Karpas-422 (cell line): ENCODE measurements around the gene SCN11A. TPM values are rescaled to one million over a fixed set of nuclear protein-coding genes. Genes with fewer than 3 reads are reported as not detected.
"Not testable (repeated sequence)": the region's sequence is repeated elsewhere in the genome, so short reads cannot be mapped to it uniquely, and the experiment has no call there.

Source experiments
- DNase-seq: peaks from one replicate; pipeline ENCODE4 v3.0.0-alpha.2; 2015
- H2AFZ ChIP-seq: fragments of 200-600 bp; sonication (generic); 2 replicates; pipeline ENCODE4 v1.6.1; 2014; ENCODE audit warnings: antibody characterized with exemption, low read length, mixed read lengths
- H3K27ac ChIP-seq: fragments of 200-600 bp; sonication (generic); 2 replicates; pipeline ENCODE4 v1.5.1; 2014; ENCODE audit warnings: mild to moderate bottlenecking, low read length, moderate library complexity
- H3K27me3 ChIP-seq: fragments of 200-600 bp; sonication (generic); 2 replicates; pipeline ENCODE4 v1.6.1; 2014; ENCODE audit warnings: low read length, mixed read lengths
- H3K36me3 ChIP-seq: fragments of 200-600 bp; sonication (generic); 2 replicates; pipeline ENCODE4 v1.6.1; 2014; ENCODE audit warnings: low read length, mixed read lengths; ENCODE audit not compliant: insufficient read depth
- H3K4me1 ChIP-seq: fragments of 200-600 bp; sonication (generic); 2 replicates; pipeline ENCODE4 v1.6.1; 2014; ENCODE audit warnings: mild to moderate bottlenecking, low read length, mixed read lengths
- H3K4me2 ChIP-seq: fragments of 200-600 bp; sonication (generic); 2 replicates; pipeline ENCODE4 v1.6.1; 2014; ENCODE audit warnings: low read length, low read depth, mild to moderate bottlenecking; ENCODE audit not compliant: poor library complexity, severe bottlenecking
- H3K4me3 ChIP-seq: fragments of 200-600 bp; sonication (generic); 2 replicates; pipeline ENCODE4 v1.5.1; 2014; ENCODE audit warnings: mild to moderate bottlenecking, antibody characterized with exemption, low read length, mixed read lengths
- H3K79me2 ChIP-seq: fragments of 200-600 bp; sonication (generic); 2 replicates; pipeline ENCODE4 v1.6.1; 2014; ENCODE audit warnings: mild to moderate bottlenecking, low read length, mixed read lengths
- H3K9ac ChIP-seq: fragments of 200-600 bp; sonication (generic); 2 replicates; pipeline ENCODE4 v1.6.0; 2014; ENCODE audit warnings: low read length
- H3K9me2 ChIP-seq: fragments of 200-600 bp; sonication (generic), shearing (Covaris generic); replicated peaks from 2 replicates; pipeline ENCODE4 v1.6.0; 2014; ENCODE audit warnings: mild to moderate bottlenecking, low read length, moderate library complexity; ENCODE audit not compliant: insufficient read depth
- H3K9me3 ChIP-seq: fragments of 300-700, 200-600 bp; sonication (generic); 2 replicates; pipeline ENCODE4 v1.6.1; 2014; ENCODE audit warnings: low read length, mixed read lengths
- H4K20me1 ChIP-seq: fragments of 200-600 bp; sonication (generic); 2 replicates; pipeline ENCODE4 v1.6.1; 2014; ENCODE audit warnings: mild to moderate bottlenecking, antibody characterized with exemption, low read length, low read depth; ENCODE audit not compliant: insufficient read depth
- total RNA-seq: library from RNA; depleted of rRNA; stranded (reverse); fragments of >200 nt; shearing (Covaris generic); gene quantifications from 2 replicates; pipeline ENCODE4 v1.2.3, GENCODE V29; 2014; ENCODE audit warnings: low replicate concordance

The SCN11A gene
- total RNA-seq, 1 experiment from 2014 or later: 0.07 TPM

DNA sequence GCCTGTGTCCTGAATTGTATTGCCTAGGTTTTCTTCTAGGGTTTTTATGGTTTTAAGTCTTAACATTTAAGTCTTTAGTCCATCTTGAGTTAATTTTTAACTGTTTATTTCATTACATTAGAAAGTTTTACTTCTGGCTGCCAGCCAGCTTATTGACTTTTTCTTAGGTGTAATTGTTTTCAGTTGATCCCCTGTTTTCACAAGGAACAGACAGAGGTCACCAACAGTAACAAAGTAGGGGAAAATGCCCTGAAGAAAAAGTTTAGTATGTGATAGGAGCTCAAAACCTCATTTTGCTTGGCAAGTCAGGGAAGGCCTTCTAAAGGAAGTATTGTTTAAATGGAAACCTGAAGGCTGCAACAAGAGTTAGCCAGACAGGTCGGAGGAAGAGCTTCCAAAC is 10.4 kb upstream of the SCN11A start:
- Histone ChIP-seq H3K9me2 (no peaks in the 10 kb centered on the region), H4K20me1 (no peaks in the 10 kb centered on the region), H3K36me3 (peaks cover 8% of the 10 kb centered on the region; the same call in 1 of the 2 replicates), H3K27me3 (no peaks in the 10 kb centered on the region), H3K4me2 (no peak overlapping the region), H3K27ac (no peak overlapping the region), H3K79me2 (peaks cover 71% of the 10 kb centered on the region), H3K9ac (no peak overlapping the region), H3K4me3 (no peak overlapping the region), H3K4me1 (peaks cover 13% of the 10 kb centered on the region), H3K9me3 (no peaks in the 10 kb centered on the region), H2AFZ (no peak overlapping the region)
- no peak for DNase-seq

DNA sequence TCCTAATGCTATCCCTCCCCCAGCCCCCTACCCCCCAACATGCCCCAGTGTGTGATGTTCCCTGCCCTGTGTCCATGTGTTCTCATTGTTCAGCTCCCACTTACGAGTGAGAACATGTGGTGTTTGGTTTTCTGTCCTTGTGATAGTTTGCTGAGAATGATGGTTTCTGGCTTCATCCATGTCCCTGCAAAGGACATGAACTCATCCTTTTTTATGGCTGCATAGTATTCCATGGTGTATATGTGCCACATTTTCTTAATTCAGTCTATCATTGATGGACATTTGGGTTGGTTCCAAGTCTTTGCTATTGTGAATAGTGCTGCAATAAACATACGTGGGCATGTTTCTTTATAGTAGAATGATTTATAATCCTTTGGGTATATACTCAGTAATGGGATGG is 9.5 kb upstream of the SCN11A start:
- peaks cover 75% of the 10 kb centered on the region for H3K79me2 ChIP-seq
- not testable (repeated sequence) for H4K20me1 ChIP-seq, DNase-seq, H3K27ac ChIP-seq, H3K9ac ChIP-seq, H3K27me3 ChIP-seq, H3K4me2 ChIP-seq, H3K4me3 ChIP-seq, H3K9me2 ChIP-seq, H2AFZ ChIP-seq, H3K9me3 ChIP-seq, H3K36me3 ChIP-seq
- peaks cover 22% of the 10 kb centered on the region for H3K4me1 ChIP-seq

DNA sequence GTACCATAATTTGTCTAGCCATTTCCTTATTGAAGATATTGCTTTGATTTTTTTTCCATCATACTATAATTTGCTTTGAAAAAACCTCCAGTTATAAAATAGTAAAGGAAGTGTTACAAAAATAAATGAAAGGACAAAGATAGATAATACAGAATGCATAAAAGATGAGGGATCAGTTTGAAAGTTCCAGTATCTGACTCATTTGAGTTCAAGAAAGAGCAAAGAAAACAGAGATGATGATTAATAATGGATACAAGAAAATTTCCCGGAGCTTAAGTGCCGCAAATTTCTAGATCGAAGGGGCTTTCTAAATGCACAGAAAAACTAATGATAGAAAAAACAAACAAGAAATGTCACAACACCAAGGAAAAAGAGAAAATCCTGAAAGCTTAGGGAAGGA is 4.4 kb upstream of the SCN11A start:
- DNase-seq: no peak
- no peak overlapping the region for H3K4me3 ChIP-seq
- H2AFZ ChIP-seq: no peak overlapping the region
- no peaks in the 10 kb centered on the region; the same call in 1 of the 2 replicates for H4K20me1 ChIP-seq
- H3K27me3 ChIP-seq: no peaks in the 10 kb centered on the region
- no peak overlapping the region for H3K27ac ChIP-seq
- H3K36me3 ChIP-seq: no peaks in the 10 kb centered on the region
- H3K4me1 ChIP-seq: peaks cover 30% of the 10 kb centered on the region
- peaks cover 87% of the 10 kb centered on the region for H3K79me2 ChIP-seq
- H3K9me2 ChIP-seq: no peaks in the 10 kb centered on the region
- H3K9ac ChIP-seq: no peak overlapping the region
- no peak overlapping the region for H3K4me2 ChIP-seq
- no peaks in the 10 kb centered on the region for H3K9me3 ChIP-seq

DNA sequence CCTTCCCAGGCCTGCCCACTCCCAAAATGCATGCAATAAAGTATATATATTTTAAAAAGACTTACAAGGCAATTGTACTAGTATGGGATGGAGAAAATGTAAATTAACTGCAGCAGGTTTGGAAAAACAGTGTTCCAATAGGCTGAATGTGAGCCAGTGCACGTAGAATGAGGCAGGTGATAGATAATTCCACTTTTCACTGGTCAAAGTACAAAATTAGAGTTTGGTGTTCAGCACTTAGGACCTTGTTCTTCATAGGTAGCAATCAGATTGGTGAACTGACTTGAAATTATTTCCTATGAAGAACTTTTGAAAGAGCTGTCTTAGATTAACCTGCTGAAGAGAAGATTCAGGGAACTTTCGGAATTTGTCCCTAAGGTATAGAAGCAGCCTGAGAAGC is 2.0 kb upstream of the SCN11A start:
- Histone ChIP-seq H3K27me3 (no peaks in the 10 kb centered on the region), H4K20me1 (no peaks in the 10 kb centered on the region; the same call in 1 of the 2 replicates), H2AFZ (no peak overlapping the region), H3K36me3 (no peaks in the 10 kb centered on the region), H3K4me1 (peaks cover 34% of the 10 kb centered on the region), H3K9me2 (no peaks in the 10 kb centered on the region), H3K9ac (0 out of 2 replicates have a peak overlapping the region, but pooled peaks have one; percentile 89), H3K79me2 (peaks cover 66% of the 10 kb centered on the region), H3K4me3 (peak overlapping the region; percentile 94; the same call in 1 of the 2 replicates), H3K9me3 (no peaks in the 10 kb centered on the region), H3K4me2 (peak overlapping the region; percentile 86), H3K27ac (no peak overlapping the region)
- DNase-seq: no peak

DNA sequence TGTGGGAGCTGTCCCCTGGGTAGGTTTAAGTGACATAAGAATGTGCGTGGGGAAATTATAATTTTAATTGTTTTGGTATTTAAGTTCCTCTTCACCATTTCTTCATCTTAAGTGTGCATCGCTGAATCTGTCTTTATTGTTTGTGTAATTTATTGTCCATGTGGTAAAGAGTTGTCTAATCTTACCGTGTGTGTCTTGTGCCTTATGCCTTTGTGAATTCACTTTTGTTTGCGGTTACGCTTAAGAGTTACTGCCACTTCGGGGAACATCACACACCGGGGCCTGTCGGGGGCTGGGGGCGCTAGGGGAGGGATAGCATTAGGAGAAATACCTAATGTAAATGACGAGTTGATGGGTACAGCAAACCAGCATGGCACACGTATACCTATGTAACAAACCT is 839 bp upstream of the SCN11A start:
- Histone ChIP-seq H3K36me3 (no peaks in the 10 kb centered on the region), H3K4me1 (peaks cover 34% of the 10 kb centered on the region), H3K4me3 (peak overlapping the region; percentile 94), H3K9me2 (no peaks in the 10 kb centered on the region), H2AFZ (peak overlapping the region; percentile 95; the same call in 1 of the 2 replicates), H4K20me1 (no peaks in the 10 kb centered on the region; the same call in 1 of the 2 replicates), H3K9me3 (no peaks in the 10 kb centered on the region), H3K27ac (no peak overlapping the region), H3K27me3 (no peaks in the 10 kb centered on the region), H3K79me2 (peaks cover 55% of the 10 kb centered on the region), H3K9ac (peak overlapping the region; percentile 89), H3K4me2 (peak overlapping the region; percentile 86)
- no peak for DNase-seq

DNA sequence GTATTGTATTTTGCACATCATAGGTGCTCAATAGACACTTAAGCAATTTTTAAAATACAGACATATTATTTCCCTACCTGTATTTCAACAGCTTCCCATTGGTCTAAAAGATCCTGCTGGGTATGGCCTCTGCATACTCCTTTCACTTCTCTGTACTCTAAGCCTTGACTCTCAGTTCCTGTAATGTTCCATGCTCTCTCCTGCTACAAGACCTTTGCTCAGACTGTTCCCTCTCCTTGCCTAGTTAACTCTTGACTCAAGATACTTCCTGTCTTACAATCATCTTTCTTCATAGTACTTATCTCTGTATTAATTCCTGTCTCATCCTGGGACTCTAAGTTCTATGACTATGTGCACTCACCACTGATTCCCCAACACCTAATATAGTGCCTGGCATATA is 1.7 kb downstream of the SCN11A start:
- Histone ChIP-seq H3K27me3 (no peaks in the 10 kb centered on the region), H2AFZ (peak overlapping the region; percentile 47; the same call in 1 of the 2 replicates), H4K20me1 (no peaks in the 10 kb centered on the region; the same call in 1 of the 2 replicates), H3K27ac (no peak overlapping the region), H3K79me2 (peaks cover 30% of the 10 kb centered on the region), H3K4me3 (no peak overlapping the region), H3K9me3 (no peaks in the 10 kb centered on the region), H3K4me1 (peaks cover 18% of the 10 kb centered on the region), H3K9me2 (no peaks in the 10 kb centered on the region), H3K36me3 (no peaks in the 10 kb centered on the region), H3K4me2 (no peak overlapping the region), H3K9ac (no peak overlapping the region)
- DNase-seq: no peak

DNA sequence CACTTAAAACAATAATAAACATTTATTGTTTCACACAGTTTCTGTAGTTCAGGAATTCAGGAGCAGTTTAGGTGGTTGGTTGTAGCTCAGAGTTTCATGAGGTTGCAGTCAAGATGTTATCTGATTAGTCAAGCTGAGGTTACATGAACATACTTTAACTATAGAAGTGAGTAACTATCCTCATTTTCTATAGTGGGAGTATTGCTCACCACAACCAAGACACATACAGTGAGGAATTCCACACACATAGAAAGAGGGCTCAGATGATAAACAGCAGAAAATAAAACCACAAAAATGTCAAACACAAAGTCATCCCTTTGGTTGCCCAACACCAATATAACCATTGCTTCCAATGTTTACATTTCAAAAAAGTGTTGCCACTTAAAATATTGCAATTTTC is 13.6 kb downstream of the SCN11A start:
- Histone ChIP-seq H3K4me2 (no peak overlapping the region), H3K4me1 (no peaks in the 10 kb centered on the region), H3K36me3 (no peaks in the 10 kb centered on the region), H3K4me3 (no peak overlapping the region), H3K27ac (no peak overlapping the region), H3K9ac (no peak overlapping the region), H3K27me3 (peaks cover 6% of the 10 kb centered on the region; the same call in 1 of the 2 replicates), H3K9me2 (no peaks in the 10 kb centered on the region), H2AFZ (no peak overlapping the region), H3K9me3 (peaks cover 10% of the 10 kb centered on the region), H3K79me2 (no peaks in the 10 kb centered on the region), H4K20me1 (no peaks in the 10 kb centered on the region)
- DNase-seq: no peak

DNA sequence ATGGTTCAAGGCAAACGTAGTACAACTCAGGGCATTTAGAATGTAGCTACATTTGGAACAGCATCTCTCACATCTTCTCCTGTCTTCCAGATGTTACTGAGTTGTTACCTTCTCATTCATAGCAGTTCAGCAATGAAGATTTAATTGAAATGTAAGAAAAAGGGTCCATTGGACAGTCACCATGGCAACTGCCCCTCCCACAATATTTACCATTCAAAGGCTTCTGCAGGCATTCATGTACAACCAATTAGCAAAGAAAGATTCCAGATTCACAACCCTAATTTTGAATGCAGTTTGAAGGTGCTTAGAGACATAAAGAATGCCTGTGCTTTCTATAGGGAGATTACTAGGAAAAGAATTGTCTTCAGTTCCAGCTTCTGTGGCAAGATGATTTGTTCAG is 22.2 kb downstream of the SCN11A start:
- no peak overlapping the region for H3K9ac ChIP-seq
- no peak overlapping the region for H3K27ac ChIP-seq
- no peaks in the 10 kb centered on the region for H3K9me3 ChIP-seq
- H4K20me1 ChIP-seq: no peaks in the 10 kb centered on the region
- no peak overlapping the region for H2AFZ ChIP-seq
- no peaks in the 10 kb centered on the region for H3K36me3 ChIP-seq
- H3K4me3 ChIP-seq: no peak overlapping the region
- no peaks in the 10 kb centered on the region for H3K9me2 ChIP-seq
- no peak for DNase-seq
- H3K79me2 ChIP-seq: no peaks in the 10 kb centered on the region
- H3K27me3 ChIP-seq: no peaks in the 10 kb centered on the region
- H3K4me2 ChIP-seq: no peak overlapping the region
- peaks cover 3% of the 10 kb centered on the region; the same call in 1 of the 2 replicates for H3K4me1 ChIP-seq
